ENCODE data around the gene NINL. TPM values are rescaled to one million over a fixed set of nuclear protein-coding genes. Genes with fewer than 3 reads are reported as not detected.

NINL gene
- total RNA-seq, 3 donors from 2014 or later (not counting 1 experiment from before 2014, with no cell fraction given) = 3.1 to 6.9 (median 4.9) TPM

GRCh38 chr20:25510202-25510601 is 75.1 kb downstream of the NINL start:
- Mint-ChIP-seq H3K4me1 (no peaks in the 10 kb centered on the region), H3K4me3 (no peak overlapping the region), H3K36me3 (peaks cover 16% of the 10 kb centered on the region), H3K27ac (no peak overlapping the region), H3K9me3 (peaks cover 9 to 12% of the 10 kb centered on the region in 2 donors), H3K27me3 (ENCODE audit: low read depth in 2 of 2) (no peaks in the 10 kb centered on the region)
- Histone ChIP-seq H3K27me3 (ENCODE audit: control insufficient read depth, insufficient read depth, low read length) (no peaks in the 10 kb centered on the region), H3K27ac (ENCODE audit: low read length) (no peak overlapping the region), H3K4me3 (ENCODE audit: low read length) (no peak overlapping the region), H3K36me3 (ENCODE audit: control insufficient read depth, insufficient read depth, low read length) (no peaks in the 10 kb centered on the region), H3K4me1 (ENCODE audit: control insufficient read depth, insufficient read depth, low read length) (no peaks in the 10 kb centered on the region), H3K9me3 (ENCODE audit: control insufficient read depth, insufficient read depth, low read length) (peaks cover 21% of the 10 kb centered on the region)
- intact Hi-C loops (cut with micrococcal nuclease) = no loop called here
- ATAC-seq (no peak), DNase-seq (no peak)
- no peak for TF ChIP-seq CTCF (IDR thresholded peaks at IDR 0.05)
- 68% methylated on average over 8 of the region's 8 CpGs for WGBS (ENCODE audit: insufficient coverage)

GRCh38 chr20:25509084-25509483 is 76.2 kb downstream of the NINL start:
- TF ChIP-seq CTCF (IDR thresholded peaks at IDR 0.05) = no peak
- H3K36me3 ChIP-seq (ENCODE audit: control insufficient read depth, insufficient read depth, low read length) = no peaks in the 10 kb centered on the region
- no peaks in the 10 kb centered on the region for H3K4me1 ChIP-seq (ENCODE audit: control insufficient read depth, insufficient read depth, low read length)
- H3K27ac ChIP-seq (ENCODE audit: low read length) = no peak overlapping the region
- intact Hi-C loops (cut with micrococcal nuclease) = no loop called here
- H3K4me3 ChIP-seq (ENCODE audit: low read length) = no peak overlapping the region
- Mint-ChIP-seq H3K27me3 (ENCODE audit: low read depth in 2 of 2) (no peaks in the 10 kb centered on the region), H3K27ac (no peak overlapping the region), H3K36me3 (peaks cover 7% of the 10 kb centered on the region), H3K4me3 (no peak overlapping the region), H3K4me1 (no peaks in the 10 kb centered on the region), H3K9me3 (peaks cover 5 to 8% of the 10 kb centered on the region in 2 donors)
- H3K27me3 ChIP-seq (ENCODE audit: control insufficient read depth, insufficient read depth, low read length) = no peaks in the 10 kb centered on the region
- WGBS (ENCODE audit: insufficient coverage) = 96% methylated on average over 5 of the region's 5 CpGs
- peaks cover 10% of the 10 kb centered on the region for H3K9me3 ChIP-seq (ENCODE audit: control insufficient read depth, insufficient read depth, low read length)
- DNase-seq (no peak), ATAC-seq (no peak)

GRCh38 chr20:25508083-25508770 is 77.1 kb downstream of the NINL start:
- no peak for DNase-seq
- Mint-ChIP-seq H3K27ac (no peak overlapping the region), H3K4me3 (no peak overlapping the region), H3K36me3 (no peaks in the 10 kb centered on the region), H3K4me1 (no peaks in the 10 kb centered on the region), H3K27me3 (ENCODE audit: low read depth in 2 of 2) (no peaks in the 10 kb centered on the region), H3K9me3 (peaks cover 0 to 2% of the 10 kb centered on the region in 2 donors)
- intact Hi-C loops (cut with micrococcal nuclease) = no loop called here
- Histone ChIP-seq H3K27ac (ENCODE audit: low read length) (no peak overlapping the region), H3K4me3 (ENCODE audit: low read length) (no peak overlapping the region), H3K4me1 (ENCODE audit: control insufficient read depth, insufficient read depth, low read length) (no peaks in the 10 kb centered on the region), H3K36me3 (ENCODE audit: control insufficient read depth, insufficient read depth, low read length) (no peaks in the 10 kb centered on the region), H3K27me3 (ENCODE audit: control insufficient read depth, insufficient read depth, low read length) (no peaks in the 10 kb centered on the region), H3K9me3 (ENCODE audit: control insufficient read depth, insufficient read depth, low read length) (peaks cover 1% of the 10 kb centered on the region)
- TF ChIP-seq CTCF (IDR thresholded peaks at IDR 0.05) = no peak
- WGBS (ENCODE audit: insufficient coverage) = 93% methylated on average over 10 of the region's 10 CpGs
- peak in 1 of 3 donors; percentile 5 for ATAC-seq
